HEK293 (cell line): ENCODE measurements around the gene TLR5.

Source experiments
- CTCF ChIA-PET: fragments of 350-600 bp; formaldehyde crosslinking; extraction: SDS; loops from one replicate; lab custom pipeline; 2021; ENCODE audit warnings: antibody characterized with exemption; lab: Yijun Ruan, JAX
- POLR2A ChIA-PET: fragments of 300-600 bp; formaldehyde crosslinking; extraction: SDS; loops from one replicate; lab custom pipeline; 2020; ENCODE audit warnings: antibody characterized with exemption, inconsistent platforms; lab: Yijun Ruan, JAX
- H3K27ac ChIP-seq: fragments of 200-500 bp; sonication (Bioruptor generic); 2 replicates; pipeline ENCODE4 v1.5.1; 2014; ENCODE audit warnings: low read depth, low read length, control low read depth, inconsistent platforms; ENCODE audit errors: extremely low read depth
- H3K36me3 ChIP-seq, 2 experiments: fragments of 200-500 bp in 1 of 2; sonication (Bioruptor generic) in 1 of 2; 1 replicate in 1 of 2; 2 replicates in 1 of 2; pipeline ENCODE4 v1.5.1; 2014 to 2017; ENCODE audit warnings: inconsistent platforms in 2 of 2, low read length in 2 of 2; ENCODE audit not compliant: control insufficient read depth in 2 of 2, insufficient read depth in 1 of 2
- H3K4me1 ChIP-seq: fragments of 200-500 bp; sonication (Bioruptor generic); 2 replicates; pipeline ENCODE4 v1.5.1; 2014; ENCODE audit warnings: mild to moderate bottlenecking, low read length, inconsistent platforms; ENCODE audit not compliant: control insufficient read depth, insufficient read depth
- H3K4me3 ChIP-seq: 2 replicates; pipeline ENCODE4 v1.5.1; 2011; ENCODE audit warnings: low read depth, mild to moderate bottlenecking, control low read depth, low read length, moderate library complexity
- H3K9me3 ChIP-seq: fragments of 200-500 bp; sonication (Bioruptor generic); 2 replicates; pipeline ENCODE4 v1.5.1; 2014; ENCODE audit warnings: low read depth, low read length, inconsistent platforms; ENCODE audit not compliant: control insufficient read depth, insufficient read depth
- GLIS2 ChIP-seq: fragments of 450-650 bp; formaldehyde crosslinking; IDR thresholded peaks from 2 replicates; pipeline ENCODE4 v1.5.1; 2016; ENCODE audit warnings: missing biosample characterization, missing genetic modification characterization
- HOXD13 ChIP-seq: sonication (generic); formaldehyde crosslinking; IDR thresholded peaks from 2 replicates; pipeline ENCODE4 v1.8.0; 2022; ENCODE audit warnings: missing genetic modification reagents, borderline replicate concordance
- IKZF3 ChIP-seq: fragments of 450-650 bp; IDR thresholded peaks from 2 replicates; pipeline ENCODE4 v1.5.0; 2018; ENCODE audit warnings: missing biosample characterization, mild to moderate bottlenecking, missing genetic modification characterization, moderate library complexity
- PRDM1 ChIP-seq: fragments of 450-650 bp; formaldehyde crosslinking; IDR thresholded peaks from 2 replicates; pipeline ENCODE4; 2016; ENCODE audit warnings: missing biosample characterization, missing genetic modification characterization
- SCRT2 ChIP-seq: fragments of 450-650 bp; formaldehyde crosslinking; IDR thresholded peaks from 2 replicates; pipeline ENCODE4 v1.5.1; 2016; ENCODE audit warnings: missing biosample characterization, missing genetic modification characterization
- TRIM28 ChIP-seq: IDR thresholded peaks from 2 replicates; pipeline ENCODE4 v1.6.1; 2011; ENCODE audit warnings: low read length, control low read depth, borderline replicate concordance
- WT1 ChIP-seq: fragments of 450-650 bp; formaldehyde crosslinking; IDR thresholded peaks from 2 replicates; pipeline ENCODE4 v1.5.1; 2016; ENCODE audit warnings: missing biosample characterization, missing genetic modification characterization
- ZBTB21 ChIP-seq: fragments of 450-650 bp; formaldehyde crosslinking; IDR thresholded peaks from 2 replicates; pipeline ENCODE4 v1.5.1; 2017; ENCODE audit warnings: missing biosample characterization, missing genetic modification characterization
- ZNF175 ChIP-seq: fragments of 450-650 bp; formaldehyde crosslinking; IDR thresholded peaks from 2 replicates; pipeline ENCODE4 v1.5.1; 2016; ENCODE audit warnings: missing biosample characterization, missing genetic modification characterization
- ZNF184 ChIP-seq: fragments of 450-650 bp; IDR thresholded peaks from 2 replicates; pipeline ENCODE4 v1.5.1; 2018; ENCODE audit warnings: missing biosample characterization, mild to moderate bottlenecking, missing genetic modification characterization
- ZNF211 ChIP-seq: fragments of 450-650 bp; formaldehyde crosslinking; IDR thresholded peaks from 2 replicates; pipeline ENCODE4 v1.5.1; 2016; ENCODE audit warnings: low read depth, missing biosample characterization, missing genetic modification characterization
- ZNF324 ChIP-seq: fragments of 450-650 bp; formaldehyde crosslinking; IDR thresholded peaks from 2 replicates; pipeline ENCODE4 v1.5.1; 2016; ENCODE audit warnings: missing biosample characterization, missing genetic modification characterization
- ZNF510 ChIP-seq: fragments of 450-650 bp; formaldehyde crosslinking; IDR thresholded peaks from 2 replicates; pipeline ENCODE4 v1.5.1; 2018; ENCODE audit warnings: mild to moderate bottlenecking, missing genetic modification characterization, missing biosample characterization; ENCODE audit not compliant: insufficient replicate concordance
- ZNF623 ChIP-seq: fragments of 450-650 bp; formaldehyde crosslinking; IDR thresholded peaks from 2 replicates; pipeline ENCODE4 v1.5.1; 2016; ENCODE audit warnings: missing biosample characterization, missing genetic modification characterization
- ZNF747 ChIP-seq: fragments of 450-650 bp; formaldehyde crosslinking; IDR thresholded peaks from 2 replicates; pipeline ENCODE4 v1.5.1; 2016; ENCODE audit warnings: missing biosample characterization, missing genetic modification characterization
- ZNF791 ChIP-seq: fragments of 450-650 bp; formaldehyde crosslinking; IDR thresholded peaks from 2 replicates; pipeline ENCODE4 v1.5.1; 2016; ENCODE audit warnings: missing biosample characterization, missing genetic modification characterization
- TF ChIP-seq, protein P1 (sequence below): sonication (generic); formaldehyde crosslinking; IDR thresholded peaks from 2 replicates; pipeline ENCODE4 v1.8.1; 2022; ENCODE audit warnings: mild to moderate bottlenecking, moderate library complexity, missing genetic modification reagents
- TF ChIP-seq, protein P2 (sequence below): fragments of 450-650 bp; IDR thresholded peaks from 2 replicates; pipeline ENCODE4 v1.5.1; 2018; ENCODE audit warnings: missing biosample characterization, mild to moderate bottlenecking, missing genetic modification characterization
- TF ChIP-seq, protein P3 (sequence below): fragments of 450-650 bp; formaldehyde crosslinking; IDR thresholded peaks from 2 replicates; pipeline ENCODE4 v1.5.1; 2016; ENCODE audit warnings: missing biosample characterization, missing genetic modification characterization
- TF ChIP-seq, protein P4 (sequence below): fragments of 450-650 bp; formaldehyde crosslinking; IDR thresholded peaks from 2 replicates; pipeline ENCODE4 v1.5.1; 2016; ENCODE audit warnings: missing biosample characterization, missing genetic modification characterization
- TF ChIP-seq, protein P5 (sequence below): fragments of 450-650 bp; formaldehyde crosslinking; IDR thresholded peaks from 2 replicates; pipeline ENCODE4 v1.5.1; 2016; ENCODE audit warnings: missing biosample characterization, missing genetic modification characterization, low read depth
- TF ChIP-seq, protein P6 (sequence below): fragments of 450-650 bp; formaldehyde crosslinking; IDR thresholded peaks from 2 replicates; pipeline ENCODE4 v1.5.1; 2016; ENCODE audit warnings: missing biosample characterization, missing genetic modification characterization
- TF ChIP-seq, protein P7 (sequence below): fragments of 450-650 bp; formaldehyde crosslinking; IDR thresholded peaks from 2 replicates; pipeline ENCODE4 v1.5.1; 2016; ENCODE audit warnings: missing biosample characterization, missing genetic modification characterization

The TLR5 gene

DNA sequence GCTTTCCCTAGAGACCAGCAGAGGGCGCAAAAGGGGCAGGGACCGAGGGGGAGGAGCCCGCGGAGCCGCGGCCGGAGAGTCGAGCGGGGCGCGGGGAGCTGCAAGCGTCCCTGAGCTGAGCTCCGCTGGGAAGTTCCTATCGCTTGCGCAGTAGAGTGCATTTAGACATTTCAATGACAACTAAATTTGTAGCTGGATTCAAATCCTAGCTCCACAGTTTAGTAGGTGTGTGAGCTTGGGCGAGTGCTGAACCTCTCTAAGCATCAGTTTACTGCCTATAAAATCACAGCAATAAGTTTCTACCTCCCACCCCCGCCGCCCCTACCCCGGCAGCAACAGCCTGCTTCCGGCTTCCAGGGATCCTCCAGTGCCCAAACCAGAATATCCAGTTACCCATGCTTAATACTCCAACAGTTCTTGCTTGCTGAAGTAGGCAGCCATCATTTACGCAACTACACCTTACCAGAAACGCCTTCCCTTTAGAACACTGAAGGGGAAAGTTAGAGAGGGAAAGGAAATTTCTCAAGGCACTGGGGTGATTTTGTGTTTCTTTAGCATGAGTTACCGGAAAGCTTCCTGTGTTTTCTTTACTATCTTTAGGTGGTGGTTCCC, 9.1 kb downstream of the TLR5 start:
- H3K27ac ChIP-seq, result no peak overlapping the region
- H3K4me3 ChIP-seq, result peak overlapping the region; percentile 38
- ChIA-PET CTCF (interaction anchor here (0.6 to 11.0 kb wide), 110 partner anchors 10 to 1446 kb away, joined by 3 to 233 read pairs (median 4); partner anchors contain the start of genes SUSD4 and TLR5), POLR2A (interaction anchor here (0.7 to 1.2 kb wide), 5 partner anchors 9 to 550 kb away, joined by 3 to 15 read pairs (median 4); partner anchors contain the start of gene TLR5)
- H3K36me3 ChIP-seq, result no peaks in the 10 kb centered on the region
- H3K4me1 ChIP-seq, result peaks cover 3% of the 10 kb centered on the region; the same call in 1 of the 2 replicates
- no peaks in the 10 kb centered on the region for H3K9me3 ChIP-seq
- TF ChIP-seq, protein P1, sequence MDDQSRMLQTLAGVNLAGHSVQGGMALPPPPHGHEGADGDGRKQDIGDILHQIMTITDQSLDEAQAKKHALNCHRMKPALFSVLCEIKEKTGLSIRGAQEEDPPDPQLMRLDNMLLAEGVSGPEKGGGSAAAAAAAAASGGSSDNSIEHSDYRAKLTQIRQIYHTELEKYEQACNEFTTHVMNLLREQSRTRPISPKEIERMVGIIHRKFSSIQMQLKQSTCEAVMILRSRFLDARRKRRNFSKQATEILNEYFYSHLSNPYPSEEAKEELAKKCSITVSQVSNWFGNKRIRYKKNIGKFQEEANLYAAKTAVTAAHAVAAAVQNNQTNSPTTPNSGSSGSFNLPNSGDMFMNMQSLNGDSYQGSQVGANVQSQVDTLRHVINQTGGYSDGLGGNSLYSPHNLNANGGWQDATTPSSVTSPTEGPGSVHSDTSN, result no peak
- TF ChIP-seq HOXD13 (CRISPR knock-in tag), result no peak
- TF ChIP-seq TRIM28, result peak; percentile 28; the same call in 1 of the 2 replicates
- TF ChIP-seq, protein P2, sequence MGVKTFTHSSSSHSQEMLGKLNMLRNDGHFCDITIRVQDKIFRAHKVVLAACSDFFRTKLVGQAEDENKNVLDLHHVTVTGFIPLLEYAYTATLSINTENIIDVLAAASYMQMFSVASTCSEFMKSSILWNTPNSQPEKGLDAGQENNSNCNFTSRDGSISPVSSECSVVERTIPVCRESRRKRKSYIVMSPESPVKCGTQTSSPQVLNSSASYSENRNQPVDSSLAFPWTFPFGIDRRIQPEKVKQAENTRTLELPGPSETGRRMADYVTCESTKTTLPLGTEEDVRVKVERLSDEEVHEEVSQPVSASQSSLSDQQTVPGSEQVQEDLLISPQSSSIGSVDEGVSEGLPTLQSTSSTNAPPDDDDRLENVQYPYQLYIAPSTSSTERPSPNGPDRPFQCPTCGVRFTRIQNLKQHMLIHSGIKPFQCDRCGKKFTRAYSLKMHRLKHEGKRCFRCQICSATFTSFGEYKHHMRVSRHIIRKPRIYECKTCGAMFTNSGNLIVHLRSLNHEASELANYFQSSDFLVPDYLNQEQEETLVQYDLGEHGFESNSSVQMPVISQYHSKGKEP (tag by site-specific recombination), result peak; percentile 58; the same call in 1 of the 2 replicates
- TF ChIP-seq PRDM1 (tag by site-specific recombination), result peak; percentile 96
- no peak for TF ChIP-seq ZBTB21 (tag by site-specific recombination)
- TF ChIP-seq ZNF184 (tag by site-specific recombination), result peak; percentile 71
- no peak for TF ChIP-seq ZNF623 (tag by site-specific recombination)
- TF ChIP-seq, protein P3, sequence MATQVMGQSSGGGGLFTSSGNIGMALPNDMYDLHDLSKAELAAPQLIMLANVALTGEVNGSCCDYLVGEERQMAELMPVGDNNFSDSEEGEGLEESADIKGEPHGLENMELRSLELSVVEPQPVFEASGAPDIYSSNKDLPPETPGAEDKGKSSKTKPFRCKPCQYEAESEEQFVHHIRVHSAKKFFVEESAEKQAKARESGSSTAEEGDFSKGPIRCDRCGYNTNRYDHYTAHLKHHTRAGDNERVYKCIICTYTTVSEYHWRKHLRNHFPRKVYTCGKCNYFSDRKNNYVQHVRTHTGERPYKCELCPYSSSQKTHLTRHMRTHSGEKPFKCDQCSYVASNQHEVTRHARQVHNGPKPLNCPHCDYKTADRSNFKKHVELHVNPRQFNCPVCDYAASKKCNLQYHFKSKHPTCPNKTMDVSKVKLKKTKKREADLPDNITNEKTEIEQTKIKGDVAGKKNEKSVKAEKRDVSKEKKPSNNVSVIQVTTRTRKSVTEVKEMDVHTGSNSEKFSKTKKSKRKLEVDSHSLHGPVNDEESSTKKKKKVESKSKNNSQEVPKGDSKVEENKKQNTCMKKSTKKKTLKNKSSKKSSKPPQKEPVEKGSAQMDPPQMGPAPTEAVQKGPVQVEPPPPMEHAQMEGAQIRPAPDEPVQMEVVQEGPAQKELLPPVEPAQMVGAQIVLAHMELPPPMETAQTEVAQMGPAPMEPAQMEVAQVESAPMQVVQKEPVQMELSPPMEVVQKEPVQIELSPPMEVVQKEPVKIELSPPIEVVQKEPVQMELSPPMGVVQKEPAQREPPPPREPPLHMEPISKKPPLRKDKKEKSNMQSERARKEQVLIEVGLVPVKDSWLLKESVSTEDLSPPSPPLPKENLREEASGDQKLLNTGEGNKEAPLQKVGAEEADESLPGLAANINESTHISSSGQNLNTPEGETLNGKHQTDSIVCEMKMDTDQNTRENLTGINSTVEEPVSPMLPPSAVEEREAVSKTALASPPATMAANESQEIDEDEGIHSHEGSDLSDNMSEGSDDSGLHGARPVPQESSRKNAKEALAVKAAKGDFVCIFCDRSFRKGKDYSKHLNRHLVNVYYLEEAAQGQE (tag by site-specific recombination), result no peak; the same call in 1 of the 2 replicates
- no peak for TF ChIP-seq ZNF747 (tag by site-specific recombination)
- no peak for TF ChIP-seq GLIS2 (tag by site-specific recombination)
- TF ChIP-seq, protein P4, sequence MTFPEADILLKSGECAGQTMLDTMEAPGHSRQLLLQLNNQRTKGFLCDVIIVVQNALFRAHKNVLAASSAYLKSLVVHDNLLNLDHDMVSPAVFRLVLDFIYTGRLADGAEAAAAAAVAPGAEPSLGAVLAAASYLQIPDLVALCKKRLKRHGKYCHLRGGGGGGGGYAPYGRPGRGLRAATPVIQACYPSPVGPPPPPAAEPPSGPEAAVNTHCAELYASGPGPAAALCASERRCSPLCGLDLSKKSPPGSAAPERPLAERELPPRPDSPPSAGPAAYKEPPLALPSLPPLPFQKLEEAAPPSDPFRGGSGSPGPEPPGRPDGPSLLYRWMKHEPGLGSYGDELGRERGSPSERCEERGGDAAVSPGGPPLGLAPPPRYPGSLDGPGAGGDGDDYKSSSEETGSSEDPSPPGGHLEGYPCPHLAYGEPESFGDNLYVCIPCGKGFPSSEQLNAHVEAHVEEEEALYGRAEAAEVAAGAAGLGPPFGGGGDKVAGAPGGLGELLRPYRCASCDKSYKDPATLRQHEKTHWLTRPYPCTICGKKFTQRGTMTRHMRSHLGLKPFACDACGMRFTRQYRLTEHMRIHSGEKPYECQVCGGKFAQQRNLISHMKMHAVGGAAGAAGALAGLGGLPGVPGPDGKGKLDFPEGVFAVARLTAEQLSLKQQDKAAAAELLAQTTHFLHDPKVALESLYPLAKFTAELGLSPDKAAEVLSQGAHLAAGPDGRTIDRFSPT (tag by site-specific recombination), result no peak
- TF ChIP-seq ZNF510 (tag by site-specific recombination), result no peak
- TF ChIP-seq IKZF3 (tag by site-specific recombination), result peak; percentile 10; the same call in 1 of the 2 replicates
- TF ChIP-seq ZNF175 (tag by site-specific recombination), result no peak
- no peak for TF ChIP-seq ZNF791 (tag by site-specific recombination)
- TF ChIP-seq ZNF211 (tag by site-specific recombination), result no peak
- TF ChIP-seq ZNF324 (tag by site-specific recombination), result 0 out of 2 replicates have a peak, but pooled peaks have one; percentile 70
- TF ChIP-seq, protein P5, sequence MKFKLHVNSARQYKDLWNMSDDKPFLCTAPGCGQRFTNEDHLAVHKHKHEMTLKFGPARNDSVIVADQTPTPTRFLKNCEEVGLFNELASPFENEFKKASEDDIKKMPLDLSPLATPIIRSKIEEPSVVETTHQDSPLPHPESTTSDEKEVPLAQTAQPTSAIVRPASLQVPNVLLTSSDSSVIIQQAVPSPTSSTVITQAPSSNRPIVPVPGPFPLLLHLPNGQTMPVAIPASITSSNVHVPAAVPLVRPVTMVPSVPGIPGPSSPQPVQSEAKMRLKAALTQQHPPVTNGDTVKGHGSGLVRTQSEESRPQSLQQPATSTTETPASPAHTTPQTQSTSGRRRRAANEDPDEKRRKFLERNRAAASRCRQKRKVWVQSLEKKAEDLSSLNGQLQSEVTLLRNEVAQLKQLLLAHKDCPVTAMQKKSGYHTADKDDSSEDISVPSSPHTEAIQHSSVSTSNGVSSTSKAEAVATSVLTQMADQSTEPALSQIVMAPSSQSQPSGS (tag by site-specific recombination), result no peak
- TF ChIP-seq, protein P6, sequence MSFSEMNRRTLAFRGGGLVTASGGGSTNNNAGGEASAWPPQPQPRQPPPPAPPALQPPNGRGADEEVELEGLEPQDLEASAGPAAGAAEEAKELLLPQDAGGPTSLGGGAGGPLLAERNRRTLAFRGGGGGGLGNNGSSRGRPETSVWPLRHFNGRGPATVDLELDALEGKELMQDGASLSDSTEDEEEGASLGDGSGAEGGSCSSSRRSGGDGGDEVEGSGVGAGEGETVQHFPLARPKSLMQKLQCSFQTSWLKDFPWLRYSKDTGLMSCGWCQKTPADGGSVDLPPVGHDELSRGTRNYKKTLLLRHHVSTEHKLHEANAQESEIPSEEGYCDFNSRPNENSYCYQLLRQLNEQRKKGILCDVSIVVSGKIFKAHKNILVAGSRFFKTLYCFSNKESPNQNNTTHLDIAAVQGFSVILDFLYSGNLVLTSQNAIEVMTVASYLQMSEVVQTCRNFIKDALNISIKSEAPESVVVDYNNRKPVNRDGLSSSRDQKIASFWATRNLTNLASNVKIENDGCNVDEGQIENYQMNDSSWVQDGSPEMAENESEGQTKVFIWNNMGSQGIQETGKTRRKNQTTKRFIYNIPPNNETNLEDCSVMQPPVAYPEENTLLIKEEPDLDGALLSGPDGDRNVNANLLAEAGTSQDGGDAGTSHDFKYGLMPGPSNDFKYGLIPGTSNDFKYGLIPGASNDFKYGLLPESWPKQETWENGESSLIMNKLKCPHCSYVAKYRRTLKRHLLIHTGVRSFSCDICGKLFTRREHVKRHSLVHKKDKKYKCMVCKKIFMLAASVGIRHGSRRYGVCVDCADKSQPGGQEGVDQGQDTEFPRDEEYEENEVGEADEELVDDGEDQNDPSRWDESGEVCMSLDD (tag by site-specific recombination), result peak; percentile 46; the same call in 1 of the 2 replicates
- TF ChIP-seq SCRT2 (tag by site-specific recombination), result peak; percentile 90
- TF ChIP-seq, protein P7, sequence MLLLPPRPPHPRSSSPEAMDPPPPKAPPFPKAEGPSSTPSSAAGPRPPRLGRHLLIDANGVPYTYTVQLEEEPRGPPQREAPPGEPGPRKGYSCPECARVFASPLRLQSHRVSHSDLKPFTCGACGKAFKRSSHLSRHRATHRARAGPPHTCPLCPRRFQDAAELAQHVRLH, result no peak; the same call in 1 of the 2 replicates
- TF ChIP-seq WT1 (tag by site-specific recombination), result 0 out of 2 replicates have a peak, but pooled peaks have one; percentile 2
